HG03135 (cell line): ENCODE measurements around the gene BAX.
"Not testable (repeated sequence)": the region's sequence is repeated elsewhere in the genome, so short reads cannot be mapped to it uniquely, and the experiment has no call there.

Source experiments
- ATAC-seq: cut with Tn5 transposase; IDR thresholded peaks from one replicate; pipeline ENCODE4 v1.9.1; 2021; ENCODE audit warnings: mild to moderate bottlenecking, moderate library complexity; ENCODE audit not compliant: unreplicated experiment

Gene BAX

GRCh38 chr19:48954595-48955307 is at the start of gene BAX:
Gene BAX, plus strand, starts transcription at chr19:48954875. Its CDS starts 54 bp downstream, at chr19:48954929.
- ATAC-seq = peak; percentile 80

- no peak for ATAC-seq
These were observed 49.0 kb upstream of the BAX start for GRCh38 chr19:48905664-48906063.

- ATAC-seq = no peak
These were observed 48.4 kb upstream of the BAX start for GRCh38 chr19:48906324-48906723.

GRCh38 chr19:48907671-48908070 is 47.0 kb upstream of the BAX start:
- ATAC-seq = no peak

GRCh38 chr19:48909424-48910077 is 45.1 kb upstream of the BAX start:
- ATAC-seq = not testable (repeated sequence)

- ATAC-seq = no peak
These were observed 43.9 kb upstream of the BAX start for GRCh38 chr19:48910803-48911202.

- ATAC-seq = no peak
These were observed 41.4 kb upstream of the BAX start for GRCh38 chr19:48913114-48913889.

GRCh38 chr19:48914181-48914580 is 40.5 kb upstream of the BAX start:
- no peak for ATAC-seq

GRCh38 chr19:48915757-48916156 is 38.9 kb upstream of the BAX start:
- no peak for ATAC-seq

- no peak for ATAC-seq
These were observed 36.6 kb upstream of the BAX start for GRCh38 chr19:48918071-48918470.

- no peak for ATAC-seq
These were observed 35.9 kb upstream of the BAX start for GRCh38 chr19:48918801-48919247.

- not testable (repeated sequence) for ATAC-seq
These were observed 35.4 kb upstream of the BAX start for GRCh38 chr19:48919271-48919670.

- ATAC-seq = no peak
These were observed 33.7 kb upstream of the BAX start for GRCh38 chr19:48920949-48921348.

GRCh38 chr19:48921721-48922500 is 32.8 kb upstream of the BAX start:
- no peak for ATAC-seq

GRCh38 chr19:48922548-48923490 is 31.9 kb upstream of the BAX start:
- ATAC-seq = no peak

GRCh38 chr19:48925240-48925843 is 29.3 kb upstream of the BAX start:
- no peak for ATAC-seq

GRCh38 chr19:48925890-48926289 is 28.8 kb upstream of the BAX start:
- ATAC-seq = not testable (repeated sequence)

- ATAC-seq = no peak
These were observed 27.8 kb upstream of the BAX start for GRCh38 chr19:48926909-48927308.

- ATAC-seq = not testable (repeated sequence)
These were observed 27.0 kb upstream of the BAX start for GRCh38 chr19:48927692-48928091.
